Measurements from ENCODE around the gene PTGER1.

- TF ChIP-seq CTCF (IDR thresholded peaks at IDR 0.05; ENCODE audit: low read length) = no peak
- TF ChIP-seq EZH2 (IDR thresholded peaks at IDR 0.05; ENCODE audit: borderline replicate concordance, low read length) = no peak
These were observed 4.3 kb upstream of the PTGER1 start for GRCh38 chr19:14479309-14479974.
